Calu3 (cell line): Measurements from ENCODE around the gene HEXB. TPM values are rescaled to one million over a fixed set of nuclear protein-coding genes. Genes with fewer than 3 reads are reported as not detected.
A peak's percentile ranks its signal among the peaks of the same experiment; 100 is the strongest.

ENCODE experiments used
- BruUV-seq: library from RNA; stranded (reverse); fragments of 400-500 nt; replicated peaks from 2 replicates; lab custom pipeline; 2021; lab: Mats Ljungman, UMichigan
- CTCF ChIA-PET: fragments of 300-600 bp; sonication (Branson Sonifier 250); formaldehyde crosslinking; loops from one replicate; lab custom pipeline; 2022; ENCODE audit warnings: antibody characterized with exemption; lab: Charles Lee
- DNase-seq: peaks from one replicate; pipeline ENCODE4 v3.0.0; 2022
- H3K27ac Mint-ChIP-seq: one replicate; pipeline ENCODE4 v1.8.0; 2022; ENCODE audit warnings: mixed read lengths; ENCODE audit not compliant: unreplicated experiment
- H3K27me3 Mint-ChIP-seq: one replicate; pipeline ENCODE4 v1.8.0; 2022; ENCODE audit warnings: mixed read lengths; ENCODE audit not compliant: unreplicated experiment
- H3K36me3 Mint-ChIP-seq: one replicate; pipeline ENCODE4 v1.8.0; 2022; ENCODE audit warnings: mild to moderate bottlenecking, moderate library complexity, mixed read lengths; ENCODE audit not compliant: insufficient read depth, unreplicated experiment
- H3K4me1 Mint-ChIP-seq: one replicate; pipeline ENCODE4 v1.8.0; 2022; ENCODE audit warnings: mild to moderate bottlenecking, low read depth, mixed read lengths; ENCODE audit not compliant: unreplicated experiment
- H3K4me3 Mint-ChIP-seq: one replicate; pipeline ENCODE4 v1.8.0; 2022; ENCODE audit warnings: mild to moderate bottlenecking, low read depth, moderate library complexity, mixed read lengths; ENCODE audit not compliant: unreplicated experiment
- H3K9me3 Mint-ChIP-seq: one replicate; pipeline ENCODE4 v1.8.0; 2022; ENCODE audit warnings: low read depth, mixed read lengths; ENCODE audit not compliant: unreplicated experiment
- CTCF ChIP-seq: fragments of 200-600 bp; IDR thresholded peaks from one replicate; pipeline ENCODE4 v1.8.0; 2022; ENCODE audit warnings: antibody characterized with exemption; ENCODE audit not compliant: unreplicated experiment
- intact Hi-C: fragments of 100-400 bp; cut with micrococcal nuclease; formaldehyde crosslinking; loops from one replicate; pipeline ENCODE4 v1.10.0; 2022; ENCODE audit not compliant: unreplicated experiment
- total RNA-seq: library from RNA; stranded (reverse); gene quantifications from 2 replicates; pipeline ENCODE4 v1.2.3, GENCODE V29; 2022

HEXB gene
- total RNA-seq, 1 experiment from 2014 or later, result 212 TPM

GRCh38 chr5:74761241-74761640, 76.2 kb downstream of the HEXB start:
- no peak for TF ChIP-seq CTCF
- no peak overlapping the region for H3K4me3 Mint-ChIP-seq
- no peak overlapping the region for H3K27ac Mint-ChIP-seq
- DNase-seq, result no peak
- CTCF ChIA-PET, result no interaction called here
- intact Hi-C loops, result no loop called here
- H3K9me3 Mint-ChIP-seq, result no peaks in the 10 kb centered on the region
- H3K36me3 Mint-ChIP-seq, result peaks cover 36% of the 10 kb centered on the region
- H3K4me1 Mint-ChIP-seq, result peaks cover 37% of the 10 kb centered on the region
- no TSS peak for BruUV-seq
- no peaks in the 10 kb centered on the region for H3K27me3 Mint-ChIP-seq

- intact Hi-C loops, result no loop called here
- peaks cover 42% of the 10 kb centered on the region for H3K36me3 Mint-ChIP-seq
- peak; percentile 54 for DNase-seq
- no peaks in the 10 kb centered on the region for H3K27me3 Mint-ChIP-seq
- peak overlapping the region; percentile 68 for H3K27ac Mint-ChIP-seq
- CTCF ChIA-PET, result no interaction called here
- no peak for TF ChIP-seq CTCF
- BruUV-seq, result no TSS peak
- peaks cover 37% of the 10 kb centered on the region for H3K4me1 Mint-ChIP-seq
- no peaks in the 10 kb centered on the region for H3K9me3 Mint-ChIP-seq
- H3K4me3 Mint-ChIP-seq, result no peak overlapping the region
These were observed 77.6 kb downstream of the HEXB start for GRCh38 chr5:74762599-74762998.

GRCh38 chr5:74763504-74763903, 78.5 kb downstream of the HEXB start:
- intact Hi-C loops, result no loop called here
- Mint-ChIP-seq H3K27me3 (no peaks in the 10 kb centered on the region), H3K4me3 (no peak overlapping the region), H3K36me3 (peaks cover 48% of the 10 kb centered on the region), H3K27ac (no peak overlapping the region), H3K9me3 (no peaks in the 10 kb centered on the region), H3K4me1 (peaks cover 37% of the 10 kb centered on the region)
- TF ChIP-seq CTCF, result no peak
- no peak for DNase-seq
- no TSS peak for BruUV-seq
- CTCF ChIA-PET, result no interaction called here

GRCh38 chr5:74765201-74765600, 80.2 kb downstream of the HEXB start:
- CTCF ChIA-PET, result interaction anchor here (0.7 to 1.1 kb wide), 2 partner anchors 9 to 160 kb away, joined by 3 read pairs; no protein-coding TSS in a partner anchor
- no peak for DNase-seq
- no peaks in the 10 kb centered on the region for H3K27me3 Mint-ChIP-seq
- no peak for TF ChIP-seq CTCF
- peak overlapping the region; percentile 83 for H3K27ac Mint-ChIP-seq
- H3K9me3 Mint-ChIP-seq, result no peaks in the 10 kb centered on the region
- H3K4me1 Mint-ChIP-seq, result peaks cover 37% of the 10 kb centered on the region
- H3K36me3 Mint-ChIP-seq, result peaks cover 60% of the 10 kb centered on the region
- H3K4me3 Mint-ChIP-seq, result peak overlapping the region; percentile 99
- intact Hi-C loops, result no loop called here
- no TSS peak for BruUV-seq
